ENCODE measurements around the gene VAPA. TPM values are rescaled to one million over a fixed set of nuclear protein-coding genes. Genes with fewer than 3 reads are reported as not detected.

VAPA gene
- total and polyA plus RNA-seq, 8 donors = 182 to 220 (median 205) TPM

DNA sequence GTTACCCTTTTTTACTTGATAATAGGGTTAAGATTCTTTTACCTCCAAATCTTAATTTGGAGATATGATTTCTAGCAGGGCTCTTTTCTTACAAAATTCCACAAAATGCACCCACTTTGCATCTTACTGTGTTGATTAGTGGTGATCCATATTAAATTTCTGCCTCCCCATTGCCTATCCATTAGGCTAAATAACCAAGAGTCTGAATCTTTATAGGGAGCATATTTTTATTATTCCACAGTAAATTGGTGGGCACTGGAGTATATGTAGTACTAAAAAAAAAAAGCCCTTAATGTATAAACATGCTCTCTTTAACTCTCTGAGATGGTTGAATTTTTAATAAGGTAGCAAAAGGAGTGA is 36.2 kb upstream of the VAPA start:
- H3K27me3 ChIP-seq = no peaks in the 10 kb centered on the region
- no peak overlapping the region for H3K4me3 ChIP-seq
- TF ChIP-seq, protein P1, sequence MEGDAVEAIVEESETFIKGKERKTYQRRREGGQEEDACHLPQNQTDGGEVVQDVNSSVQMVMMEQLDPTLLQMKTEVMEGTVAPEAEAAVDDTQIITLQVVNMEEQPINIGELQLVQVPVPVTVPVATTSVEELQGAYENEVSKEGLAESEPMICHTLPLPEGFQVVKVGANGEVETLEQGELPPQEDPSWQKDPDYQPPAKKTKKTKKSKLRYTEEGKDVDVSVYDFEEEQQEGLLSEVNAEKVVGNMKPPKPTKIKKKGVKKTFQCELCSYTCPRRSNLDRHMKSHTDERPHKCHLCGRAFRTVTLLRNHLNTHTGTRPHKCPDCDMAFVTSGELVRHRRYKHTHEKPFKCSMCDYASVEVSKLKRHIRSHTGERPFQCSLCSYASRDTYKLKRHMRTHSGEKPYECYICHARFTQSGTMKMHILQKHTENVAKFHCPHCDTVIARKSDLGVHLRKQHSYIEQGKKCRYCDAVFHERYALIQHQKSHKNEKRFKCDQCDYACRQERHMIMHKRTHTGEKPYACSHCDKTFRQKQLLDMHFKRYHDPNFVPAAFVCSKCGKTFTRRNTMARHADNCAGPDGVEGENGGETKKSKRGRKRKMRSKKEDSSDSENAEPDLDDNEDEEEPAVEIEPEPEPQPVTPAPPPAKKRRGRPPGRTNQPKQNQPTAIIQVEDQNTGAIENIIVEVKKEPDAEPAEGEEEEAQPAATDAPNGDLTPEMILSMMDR (IDR thresholded peaks at IDR 0.05) = no peak
- intact Hi-C loops (cut with DNase I) = no loop called here
- H3K36me3 ChIP-seq = no peaks in the 10 kb centered on the region
- H3K4me1 ChIP-seq = peaks cover 0 to 8% of the 10 kb centered on the region in 2 donors
- no peak for DNase-seq
- no peak for ATAC-seq
- H3K27ac ChIP-seq = peak overlapping the region; percentile 80 to 89
- no peaks in the 10 kb centered on the region for H3K9me3 ChIP-seq

DNA sequence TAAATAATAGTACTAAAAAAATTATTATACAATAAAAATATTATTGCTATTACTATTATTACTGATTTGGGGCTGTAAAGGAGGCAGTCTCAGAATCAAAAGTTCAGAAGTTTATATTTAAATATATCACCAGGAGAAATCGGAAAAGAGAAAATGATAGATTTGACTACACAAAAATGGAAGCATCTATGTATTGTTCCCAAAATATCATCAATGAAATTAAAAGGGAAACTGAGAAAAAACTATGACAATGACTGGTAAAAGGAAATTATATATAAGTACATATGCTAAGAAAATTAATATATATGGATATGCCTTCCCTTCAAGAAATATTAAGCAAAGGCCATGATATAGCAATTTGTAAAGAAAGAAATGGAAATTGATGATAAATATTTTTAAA is 35.7 kb upstream of the VAPA start:
- TF ChIP-seq, protein P1 (IDR thresholded peaks at IDR 0.05) = no peak
- DNase-seq = no peak
- no peaks in the 10 kb centered on the region for H3K27me3 ChIP-seq
- no peak overlapping the region for H3K27ac ChIP-seq
- ATAC-seq = no peak
- no peaks in the 10 kb centered on the region for H3K36me3 ChIP-seq
- no peak overlapping the region for H3K4me3 ChIP-seq
- no peaks in the 10 kb centered on the region for H3K9me3 ChIP-seq
- intact Hi-C loops (cut with DNase I) = no loop called here
- peaks cover 0 to 8% of the 10 kb centered on the region in 2 donors for H3K4me1 ChIP-seq

DNA sequence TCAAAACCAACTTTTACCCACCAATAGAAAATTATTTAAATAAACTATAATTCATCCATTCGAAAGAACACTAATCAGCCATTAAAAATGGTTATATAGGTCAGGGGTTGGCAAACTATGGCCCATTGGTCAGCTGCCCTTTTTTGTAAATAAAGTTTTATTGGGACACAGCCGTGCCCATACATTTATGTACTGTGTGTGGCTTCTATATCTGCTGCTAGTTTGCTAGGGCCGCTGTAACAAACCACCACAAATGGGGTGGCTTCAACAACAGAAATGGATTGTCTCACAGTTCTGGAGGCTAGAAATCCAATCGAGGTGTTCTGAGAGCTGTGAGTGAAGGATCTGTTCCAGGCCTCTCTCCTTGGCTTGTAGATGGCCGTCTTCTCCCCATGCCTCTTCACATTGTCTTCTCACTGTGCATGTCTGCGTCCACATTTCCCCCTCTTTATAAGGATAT is 35.0 kb upstream of the VAPA start:
- Histone ChIP-seq H3K9me3 (no peaks in the 10 kb centered on the region), H3K4me3 (no peak overlapping the region), H3K4me1 (peaks cover 0 to 8% of the 10 kb centered on the region in 2 donors), H3K27me3 (no peaks in the 10 kb centered on the region), H3K36me3 (no peaks in the 10 kb centered on the region), H3K27ac (no peak overlapping the region)
- DNase-seq = no peak
- intact Hi-C loops (cut with DNase I) = no loop called here
- TF ChIP-seq, protein P1 (IDR thresholded peaks at IDR 0.05) = no peak
- ATAC-seq = no peak

DNA sequence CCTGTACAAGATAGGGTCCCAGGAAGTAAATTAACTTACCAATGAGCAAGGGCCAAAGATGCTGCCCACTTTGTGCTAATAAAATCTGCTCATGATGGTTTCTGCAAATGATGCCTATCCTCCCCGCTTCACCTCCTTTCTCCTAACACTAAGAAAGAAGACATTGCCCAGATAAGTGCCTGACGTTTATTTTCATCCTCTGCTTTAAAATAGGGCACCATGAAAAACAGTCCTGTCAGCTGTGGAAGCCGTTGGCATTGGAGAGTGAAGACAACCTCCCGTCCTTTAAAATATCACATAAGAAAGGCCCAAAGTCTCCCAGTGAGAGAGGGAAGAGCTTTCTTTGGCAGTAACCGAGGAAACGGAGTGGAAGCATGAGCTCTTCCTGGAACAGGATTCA is 29.7 kb upstream of the VAPA start:
- Histone ChIP-seq H3K36me3 (no peaks in the 10 kb centered on the region), H3K9me3 (no peaks in the 10 kb centered on the region), H3K4me1 (no peaks in the 10 kb centered on the region), H3K27me3 (no peaks in the 10 kb centered on the region), H3K4me3 (no peak overlapping the region), H3K27ac (no peak overlapping the region)
- DNase-seq (no peak), ATAC-seq (no peak)
- intact Hi-C loops (cut with DNase I) = no loop called here
- TF ChIP-seq, protein P1 (IDR thresholded peaks at IDR 0.05) = no peak

DNA sequence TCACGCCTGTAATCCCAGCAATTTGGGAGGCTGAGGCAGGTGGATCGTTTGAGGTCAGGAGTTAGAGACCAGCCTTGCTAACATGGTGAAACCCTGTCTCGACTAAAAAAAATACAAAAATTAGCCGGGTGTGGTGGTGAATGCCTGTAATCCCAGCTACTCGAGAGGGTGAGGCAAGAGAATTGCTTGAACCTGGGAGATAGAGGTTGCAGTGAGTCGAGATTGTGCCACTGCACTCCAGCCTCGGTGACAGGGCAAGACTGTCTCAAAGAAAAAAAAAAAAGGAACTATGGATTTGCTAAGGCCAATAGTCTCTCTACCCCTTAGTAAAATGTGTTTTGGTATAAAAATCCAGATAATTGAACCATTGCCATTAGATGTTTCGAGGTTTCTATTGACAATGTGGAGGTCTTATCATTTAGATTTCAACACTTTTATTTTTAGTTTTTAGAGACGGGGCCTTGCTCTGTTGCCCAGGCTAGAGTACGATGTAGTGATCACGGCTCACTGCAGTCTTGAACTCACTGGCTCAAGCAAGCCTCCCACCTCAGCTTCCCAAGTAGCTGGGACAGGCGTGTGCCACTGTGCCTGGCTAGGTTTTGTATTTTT is 29.2 kb upstream of the VAPA start:
- Histone ChIP-seq H3K27me3 (no peaks in the 10 kb centered on the region), H3K36me3 (no peaks in the 10 kb centered on the region), H3K4me3 (no peak overlapping the region), H3K4me1 (no peaks in the 10 kb centered on the region), H3K9me3 (no peaks in the 10 kb centered on the region), H3K27ac (no peak overlapping the region)
- no peak for ATAC-seq
- DNase-seq = no peak
- TF ChIP-seq, protein P1 (IDR thresholded peaks at IDR 0.05) = no peak
- intact Hi-C loops (cut with DNase I) = no loop called here
